ENCODE measurements around the gene NAPEPLD.
"Not testable (repeated sequence)": the region's sequence is repeated elsewhere in the genome, so short reads cannot be mapped to it uniquely, and the experiment has no call there.

Gene NAPEPLD

GRCh38 chr7:103063895-103064294 lies 85.0 kb downstream of the NAPEPLD start:
- H3K36me3 ChIP-seq (ENCODE audit: insufficient read depth, insufficient read length, low read length): no peaks in the 10 kb centered on the region
- no peaks in the 10 kb centered on the region for H3K4me1 ChIP-seq (ENCODE audit: insufficient read depth, insufficient read length)
- peaks cover 6% of the 10 kb centered on the region; the same call in 1 of the 2 replicates for H3K9me3 ChIP-seq (ENCODE audit: insufficient read depth, low read length)
- no peaks in the 10 kb centered on the region for H3K27me3 ChIP-seq (ENCODE audit: insufficient read depth, insufficient read length)
- no peak for DNase-seq (ENCODE audit: low read depth, low spot score)
- no peak overlapping the region for H3K9ac ChIP-seq (ENCODE audit: insufficient read length, low read depth)
- no peak overlapping the region for H3K4me3 ChIP-seq (ENCODE audit: insufficient read length, low read depth)
- no peak for TF ChIP-seq SUZ12 (IDR thresholded peaks at IDR 0.05; ENCODE audit: extremely low read depth, insufficient read depth, insufficient read length)
- TF ChIP-seq YY1 (IDR thresholded peaks at IDR 0.05; ENCODE audit: insufficient read depth, insufficient read length): no peak
- no peak for TF ChIP-seq ZNF274 (IDR thresholded peaks at IDR 0.05; ENCODE audit: low read depth, low read length)

- H3K36me3 ChIP-seq (ENCODE audit: insufficient read depth, insufficient read length, low read length): no peaks in the 10 kb centered on the region
- no peak for DNase-seq (ENCODE audit: low read depth, low spot score)
- no peaks in the 10 kb centered on the region for H3K27me3 ChIP-seq (ENCODE audit: insufficient read depth, insufficient read length)
- no peak overlapping the region for H3K4me3 ChIP-seq (ENCODE audit: insufficient read length, low read depth)
- no peaks in the 10 kb centered on the region for H3K4me1 ChIP-seq (ENCODE audit: insufficient read depth, insufficient read length)
- no peak overlapping the region for H3K9ac ChIP-seq (ENCODE audit: insufficient read length, low read depth)
- TF ChIP-seq SUZ12 (IDR thresholded peaks at IDR 0.05; ENCODE audit: extremely low read depth, insufficient read depth, insufficient read length) (no peak), ZNF274 (IDR thresholded peaks at IDR 0.05; ENCODE audit: low read depth, low read length) (no peak), YY1 (IDR thresholded peaks at IDR 0.05; ENCODE audit: insufficient read depth, insufficient read length) (no peak)
- no peaks in the 10 kb centered on the region for H3K9me3 ChIP-seq (ENCODE audit: insufficient read depth, low read length)
Observed at GRCh38 chr7:103059471-103059870, 89.4 kb downstream of the NAPEPLD start.

GRCh38 chr7:103058122-103058521 lies 90.8 kb downstream of the NAPEPLD start:
- TF ChIP-seq SUZ12 (IDR thresholded peaks at IDR 0.05; ENCODE audit: extremely low read depth, insufficient read depth, insufficient read length): no peak
- TF ChIP-seq ZNF274 (IDR thresholded peaks at IDR 0.05; ENCODE audit: low read depth, low read length): no peak
- no peak for TF ChIP-seq YY1 (IDR thresholded peaks at IDR 0.05; ENCODE audit: insufficient read depth, insufficient read length)
- Histone ChIP-seq H3K4me3 (ENCODE audit: insufficient read length, low read depth) (no peak overlapping the region), H3K9ac (ENCODE audit: insufficient read length, low read depth) (no peak overlapping the region), H3K36me3 (ENCODE audit: insufficient read depth, insufficient read length, low read length) (no peaks in the 10 kb centered on the region), H3K4me1 (ENCODE audit: insufficient read depth, insufficient read length) (no peaks in the 10 kb centered on the region), H3K27me3 (ENCODE audit: insufficient read depth, insufficient read length) (no peaks in the 10 kb centered on the region), H3K9me3 (ENCODE audit: insufficient read depth, low read length) (no peaks in the 10 kb centered on the region)
- no peak for DNase-seq (ENCODE audit: low read depth, low spot score)

- not testable (repeated sequence) for H3K4me1 ChIP-seq (ENCODE audit: insufficient read depth, insufficient read length); H3K4me3 ChIP-seq (ENCODE audit: insufficient read length, low read depth); H3K36me3 ChIP-seq (ENCODE audit: insufficient read depth, insufficient read length, low read length); H3K9ac ChIP-seq (ENCODE audit: insufficient read length, low read depth); H3K27me3 ChIP-seq (ENCODE audit: insufficient read depth, insufficient read length); H3K9me3 ChIP-seq (ENCODE audit: insufficient read depth, low read length); DNase-seq (ENCODE audit: low read depth, low spot score)
Observed at GRCh38 chr7:103056006-103056405, 92.9 kb downstream of the NAPEPLD start.

- DNase-seq (ENCODE audit: low read depth, low spot score): no peak
- H3K36me3 ChIP-seq (ENCODE audit: insufficient read depth, insufficient read length, low read length): no peaks in the 10 kb centered on the region
- H3K27me3 ChIP-seq (ENCODE audit: insufficient read depth, insufficient read length): no peaks in the 10 kb centered on the region
- no peak overlapping the region for H3K9ac ChIP-seq (ENCODE audit: insufficient read length, low read depth)
- peaks cover 36% of the 10 kb centered on the region for H3K9me3 ChIP-seq (ENCODE audit: insufficient read depth, low read length)
- no peak for TF ChIP-seq ZNF274 (IDR thresholded peaks at IDR 0.05; ENCODE audit: low read depth, low read length)
- TF ChIP-seq YY1 (IDR thresholded peaks at IDR 0.05; ENCODE audit: insufficient read depth, insufficient read length): no peak
- TF ChIP-seq SUZ12 (IDR thresholded peaks at IDR 0.05; ENCODE audit: extremely low read depth, insufficient read depth, insufficient read length): no peak
- no peaks in the 10 kb centered on the region for H3K4me1 ChIP-seq (ENCODE audit: insufficient read depth, insufficient read length)
- H3K4me3 ChIP-seq (ENCODE audit: insufficient read length, low read depth): no peak overlapping the region
Observed at GRCh38 chr7:103051519-103051918, 97.4 kb downstream of the NAPEPLD start.
